Panc1 (cell line): Measurements from ENCODE around the gene RCOR2. TPM values are rescaled to one million over a fixed set of nuclear protein-coding genes. Genes with fewer than 3 reads are reported as not detected.
A peak's percentile ranks its signal among the peaks of the same experiment; 100 is the strongest.

ENCODE experiments used
- ATAC-seq: fragments of 200-7000 bp; cut with Tn5 transposase; 2 replicates; pipeline ENCODE4 v1.9.1; 2020; ENCODE audit warnings: mild to moderate bottlenecking, moderate library complexity
- BruUV-seq: library from RNA; stranded (reverse); fragments of 400-500 nt; replicated peaks from 2 replicates; lab custom pipeline; 2021; lab: Mats Ljungman, UMichigan
- CTCF ChIA-PET: fragments of 300-600 bp; sonication (Branson Sonifier 250); formaldehyde crosslinking; loops from one replicate; lab custom pipeline; 2022; ENCODE audit warnings: antibody characterized with exemption; lab: Charles Lee
- POLR2A ChIA-PET: fragments of 300-600 bp; sonication (Branson Sonifier 250); formaldehyde crosslinking; loops from one replicate; lab custom pipeline; 2022; ENCODE audit warnings: antibody characterized with exemption; lab: Charles Lee
- DNase-seq: peaks from one replicate; pipeline ENCODE4 v3.0.0-alpha.2; 2010; ENCODE audit warnings: low read depth, low spot score
- H3K27ac ChIP-seq: 2 replicates; pipeline ENCODE4 v1.5.1; 2011; ENCODE audit warnings: mild to moderate bottlenecking, low read length, inconsistent platforms
- H3K27me3 ChIP-seq: fragments of 200-500 bp; sonication (Bioruptor generic); 2 replicates; pipeline ENCODE4 v1.6.0; 2014; ENCODE audit warnings: low read length, inconsistent platforms; ENCODE audit not compliant: control insufficient read depth, insufficient read depth
- H3K36me3 ChIP-seq: fragments of 200-500 bp; sonication (Bioruptor generic); 2 replicates; pipeline ENCODE4 v1.5.1; 2014; ENCODE audit warnings: inconsistent platforms, mild to moderate bottlenecking, low read length, moderate library complexity; ENCODE audit not compliant: control insufficient read depth, insufficient read depth
- H3K4me1 ChIP-seq: 2 replicates; pipeline ENCODE4 v1.5.1; 2011; ENCODE audit warnings: inconsistent platforms, mild to moderate bottlenecking, low read length, moderate library complexity; ENCODE audit not compliant: control insufficient read depth, insufficient read depth
- H3K4me3 ChIP-seq, 2 experiments: 2 replicates each; pipeline ENCODE4 v1.5.1; 2011 to 2012; ENCODE audit warnings: low read depth in 2 of 2, low read length in 2 of 2, mild to moderate bottlenecking in 2 of 2, inconsistent platforms in 1 of 2, moderate library complexity in 1 of 2
- H3K9me3 ChIP-seq: fragments of 200-500 bp; sonication (Bioruptor generic); 2 replicates; pipeline ENCODE4 v1.5.1; 2014; ENCODE audit warnings: low read depth, mild to moderate bottlenecking, inconsistent platforms, low read length, moderate library complexity; ENCODE audit not compliant: control insufficient read depth, insufficient read depth
- POLR2AphosphoS5 ChIP-seq: IDR thresholded peaks from 2 replicates; pipeline ENCODE4 v1.6.1; 2012; ENCODE audit warnings: mild to moderate bottlenecking, low read depth, low read length, moderate library complexity
- SIN3A ChIP-seq: IDR thresholded peaks from 2 replicates; pipeline ENCODE4 v1.6.1; 2012; ENCODE audit warnings: low read depth, mild to moderate bottlenecking, low read length, moderate library complexity, borderline replicate concordance; ENCODE audit not compliant: insufficient read depth
- TCF7L2 ChIP-seq: IDR thresholded peaks from 2 replicates; pipeline ENCODE4 v1.6.1; 2011; ENCODE audit warnings: mild to moderate bottlenecking, low read depth, low read length, inconsistent platforms
- in situ Hi-C: cut with HindIII; loops from 2 replicates; pipeline ENCODE4 v1.10.0; 2016; ENCODE audit warnings: low sequenced_read_pairs, low pct_unique_long_range_greater_than_20kb
- intact Hi-C: fragments of 100-400 bp; cut with micrococcal nuclease; formaldehyde crosslinking; loops from one replicate; pipeline ENCODE4 v1.10.0; 2022; ENCODE audit not compliant: unreplicated experiment
- total RNA-seq: library from RNA; stranded (reverse); gene quantifications from one replicate; pipeline ENCODE4 v1.2.1, GENCODE V29; 2021; ENCODE audit not compliant: unreplicated experiment
- TF ChIP-seq, protein P1 (sequence below): fragments of 450-650 bp; IDR thresholded peaks from 2 replicates; pipeline ENCODE4 v1.5.1; 2017; ENCODE audit warnings: mild to moderate bottlenecking
- TF ChIP-seq, protein P2 (sequence below), 2 experiments: IDR thresholded peaks; 2 replicates each; pipeline ENCODE4 v1.6.1; 2011 to 2012; ENCODE audit warnings: low read depth in 2 of 2, control low read depth in 1 of 2, low read length in 1 of 2, mild to moderate bottlenecking in 1 of 2, moderate library complexity in 1 of 2; ENCODE audit not compliant: insufficient read depth in 1 of 2

Gene RCOR2
- total RNA-seq, 1 experiment from 2014 or later: 10.2 TPM

DNA sequence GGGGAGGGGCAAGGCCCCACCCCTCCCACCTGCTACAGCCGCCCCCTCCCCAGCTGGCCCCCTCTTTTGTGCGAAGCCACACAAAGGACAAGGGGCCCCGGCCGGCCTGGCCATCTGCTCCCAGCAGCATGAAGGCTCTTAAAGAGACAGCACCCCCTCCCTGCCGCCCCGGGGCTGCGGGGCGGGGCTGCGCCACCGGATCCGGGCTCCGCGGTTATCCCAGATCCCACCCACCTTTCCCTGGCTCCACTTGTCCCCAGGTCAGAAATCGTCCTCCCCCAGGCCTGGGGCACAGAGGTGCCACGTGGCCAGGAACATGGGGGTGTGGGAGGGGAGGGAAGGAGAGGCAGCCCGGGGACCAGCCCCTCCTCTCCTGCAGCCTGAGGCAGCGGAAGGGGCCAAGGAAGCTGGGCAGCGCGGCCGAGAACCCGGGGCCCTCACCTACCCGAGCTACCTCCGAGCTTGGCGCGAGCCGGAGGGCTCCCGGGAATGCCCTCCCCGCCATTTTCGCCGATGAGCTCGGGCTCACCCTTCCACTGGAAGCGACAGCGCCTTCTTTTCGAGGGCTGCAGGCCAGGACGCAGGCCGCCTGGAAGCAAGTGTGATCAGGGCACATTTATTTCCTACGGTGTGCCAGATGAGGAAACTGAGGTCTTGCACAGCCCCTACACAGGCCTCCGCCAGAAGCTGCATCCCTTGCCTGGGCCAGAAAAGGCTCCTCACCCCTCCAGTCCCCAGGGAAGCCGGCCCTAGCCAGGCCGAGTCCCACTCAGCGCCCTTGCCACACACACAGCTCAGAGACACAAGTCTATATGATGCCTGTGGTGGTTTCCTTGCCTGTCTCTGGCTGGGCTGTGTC is 2.5 kb upstream of the RCOR2 start:
- in situ Hi-C loops (no loop called here), intact Hi-C loops (no loop called here)
- Histone ChIP-seq H3K36me3 (no peaks in the 10 kb centered on the region; the same call in 1 of the 2 replicates), H3K4me1 (peaks cover 25% of the 10 kb centered on the region), H3K27me3 (no peaks in the 10 kb centered on the region), H3K27ac (peak overlapping the region; percentile 34), H3K4me3 (no peak overlapping the region), H3K9me3 (no peaks in the 10 kb centered on the region)
- ChIA-PET CTCF (no interaction called here), POLR2A (no interaction called here)
- BruUV-seq: no TSS peak
- TF ChIP-seq, protein P1, sequence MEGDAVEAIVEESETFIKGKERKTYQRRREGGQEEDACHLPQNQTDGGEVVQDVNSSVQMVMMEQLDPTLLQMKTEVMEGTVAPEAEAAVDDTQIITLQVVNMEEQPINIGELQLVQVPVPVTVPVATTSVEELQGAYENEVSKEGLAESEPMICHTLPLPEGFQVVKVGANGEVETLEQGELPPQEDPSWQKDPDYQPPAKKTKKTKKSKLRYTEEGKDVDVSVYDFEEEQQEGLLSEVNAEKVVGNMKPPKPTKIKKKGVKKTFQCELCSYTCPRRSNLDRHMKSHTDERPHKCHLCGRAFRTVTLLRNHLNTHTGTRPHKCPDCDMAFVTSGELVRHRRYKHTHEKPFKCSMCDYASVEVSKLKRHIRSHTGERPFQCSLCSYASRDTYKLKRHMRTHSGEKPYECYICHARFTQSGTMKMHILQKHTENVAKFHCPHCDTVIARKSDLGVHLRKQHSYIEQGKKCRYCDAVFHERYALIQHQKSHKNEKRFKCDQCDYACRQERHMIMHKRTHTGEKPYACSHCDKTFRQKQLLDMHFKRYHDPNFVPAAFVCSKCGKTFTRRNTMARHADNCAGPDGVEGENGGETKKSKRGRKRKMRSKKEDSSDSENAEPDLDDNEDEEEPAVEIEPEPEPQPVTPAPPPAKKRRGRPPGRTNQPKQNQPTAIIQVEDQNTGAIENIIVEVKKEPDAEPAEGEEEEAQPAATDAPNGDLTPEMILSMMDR: no peak
- TF ChIP-seq, protein P2, sequence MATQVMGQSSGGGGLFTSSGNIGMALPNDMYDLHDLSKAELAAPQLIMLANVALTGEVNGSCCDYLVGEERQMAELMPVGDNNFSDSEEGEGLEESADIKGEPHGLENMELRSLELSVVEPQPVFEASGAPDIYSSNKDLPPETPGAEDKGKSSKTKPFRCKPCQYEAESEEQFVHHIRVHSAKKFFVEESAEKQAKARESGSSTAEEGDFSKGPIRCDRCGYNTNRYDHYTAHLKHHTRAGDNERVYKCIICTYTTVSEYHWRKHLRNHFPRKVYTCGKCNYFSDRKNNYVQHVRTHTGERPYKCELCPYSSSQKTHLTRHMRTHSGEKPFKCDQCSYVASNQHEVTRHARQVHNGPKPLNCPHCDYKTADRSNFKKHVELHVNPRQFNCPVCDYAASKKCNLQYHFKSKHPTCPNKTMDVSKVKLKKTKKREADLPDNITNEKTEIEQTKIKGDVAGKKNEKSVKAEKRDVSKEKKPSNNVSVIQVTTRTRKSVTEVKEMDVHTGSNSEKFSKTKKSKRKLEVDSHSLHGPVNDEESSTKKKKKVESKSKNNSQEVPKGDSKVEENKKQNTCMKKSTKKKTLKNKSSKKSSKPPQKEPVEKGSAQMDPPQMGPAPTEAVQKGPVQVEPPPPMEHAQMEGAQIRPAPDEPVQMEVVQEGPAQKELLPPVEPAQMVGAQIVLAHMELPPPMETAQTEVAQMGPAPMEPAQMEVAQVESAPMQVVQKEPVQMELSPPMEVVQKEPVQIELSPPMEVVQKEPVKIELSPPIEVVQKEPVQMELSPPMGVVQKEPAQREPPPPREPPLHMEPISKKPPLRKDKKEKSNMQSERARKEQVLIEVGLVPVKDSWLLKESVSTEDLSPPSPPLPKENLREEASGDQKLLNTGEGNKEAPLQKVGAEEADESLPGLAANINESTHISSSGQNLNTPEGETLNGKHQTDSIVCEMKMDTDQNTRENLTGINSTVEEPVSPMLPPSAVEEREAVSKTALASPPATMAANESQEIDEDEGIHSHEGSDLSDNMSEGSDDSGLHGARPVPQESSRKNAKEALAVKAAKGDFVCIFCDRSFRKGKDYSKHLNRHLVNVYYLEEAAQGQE (IDR thresholded peaks at IDR 0.05; ENCODE audit: insufficient read depth in 1 of 2, low read depth in 2 of 2, low read length in 1 of 2): no peak
- TF ChIP-seq SIN3A (no peak), TCF7L2 (no peak), POLR2AphosphoS5 (no peak)
- DNase-seq (no peak), ATAC-seq (no peak)

DNA sequence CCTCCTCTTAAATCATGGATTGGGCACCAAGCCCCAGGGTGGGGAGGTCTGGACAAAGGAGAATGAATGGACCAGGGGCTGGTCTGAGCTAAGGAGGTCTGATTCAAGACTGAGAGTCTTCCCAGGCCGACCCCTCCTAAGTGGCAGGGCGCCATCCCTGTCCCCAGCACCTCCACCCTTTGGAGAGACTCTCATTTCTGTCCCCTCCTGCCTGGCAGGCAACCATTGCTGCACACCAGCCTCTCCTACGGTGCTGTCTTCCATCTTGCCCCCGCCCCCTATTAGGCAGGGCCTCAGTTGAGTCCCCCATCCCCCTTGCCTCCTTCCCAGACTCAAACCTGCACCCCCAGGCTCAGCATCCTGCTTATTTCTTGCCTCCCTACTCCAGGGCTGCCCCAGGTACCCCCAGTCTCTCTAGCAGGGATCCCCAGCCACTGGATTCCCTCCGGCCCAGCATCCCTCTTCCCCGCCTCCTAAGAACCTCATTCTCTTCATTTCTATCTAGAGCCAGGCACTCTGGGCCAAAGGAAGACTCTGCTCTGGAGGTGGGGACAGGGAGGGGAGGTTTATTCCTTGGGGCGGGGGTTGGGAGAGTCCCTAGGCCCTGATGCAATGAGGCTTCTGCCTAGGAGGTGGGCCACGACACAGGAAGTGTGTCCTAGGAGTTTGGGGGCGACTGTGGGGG is 1.7 kb upstream of the RCOR2 start:
- POLR2A ChIA-PET: no interaction called here
- CTCF ChIA-PET: interaction anchor here (0.5 kb wide), 1 partner anchor 17 kb away, joined by 5 read pairs; no protein-coding TSS in a partner anchor
- H3K4me1 ChIP-seq: peaks cover 25% of the 10 kb centered on the region
- in situ Hi-C loops: no loop called here
- no peak for ATAC-seq
- DNase-seq: no peak
- H3K27me3 ChIP-seq: no peaks in the 10 kb centered on the region
- TF ChIP-seq TCF7L2: no peak
- TF ChIP-seq POLR2AphosphoS5: no peak
- TF ChIP-seq, protein P2 (IDR thresholded peaks at IDR 0.05; ENCODE audit: insufficient read depth in 1 of 2, low read depth in 2 of 2, low read length in 1 of 2): no peak
- TF ChIP-seq, protein P1: no peak
- TF ChIP-seq SIN3A: no peak
- intact Hi-C loops: no loop called here
- no peaks in the 10 kb centered on the region; the same call in 1 of the 2 replicates for H3K36me3 ChIP-seq
- peak overlapping the region in 1 of 2 experiments; percentile 70; a peak in 1 of 4 replicates for H3K4me3 ChIP-seq
- no peaks in the 10 kb centered on the region for H3K9me3 ChIP-seq
- BruUV-seq: no TSS peak
- H3K27ac ChIP-seq: peak overlapping the region; percentile 89
